CD4-positive, alpha-beta T cell treated with Interleukin-10 for 1 hour (primary cell): ENCODE results near the gene LAX1.

Source experiments
- DNase-seq: peaks from one replicate; pipeline ENCODE4 v3.0.0-alpha.2; 2020

The LAX1 gene

DNA sequence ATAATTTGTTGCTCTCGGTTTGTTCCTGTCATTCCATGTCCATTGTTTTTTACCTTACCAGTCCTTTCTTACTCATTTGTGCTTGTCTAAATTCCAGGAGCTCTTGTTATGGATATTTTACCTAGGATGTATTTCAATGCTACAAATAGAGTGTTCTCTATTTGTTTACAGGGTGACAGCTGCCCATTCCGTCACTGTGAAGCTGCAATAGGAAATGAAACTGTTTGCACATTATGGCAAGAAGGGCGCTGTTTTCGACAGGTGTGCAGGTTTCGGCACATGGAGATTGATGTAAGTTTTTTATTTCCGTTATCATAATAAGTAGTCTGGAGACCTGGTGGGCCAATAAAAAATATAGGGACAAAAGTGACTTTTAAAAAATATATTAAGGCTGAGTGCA, 53.4 kb downstream of the LAX1 start:
- DNase-seq = no peak

DNA sequence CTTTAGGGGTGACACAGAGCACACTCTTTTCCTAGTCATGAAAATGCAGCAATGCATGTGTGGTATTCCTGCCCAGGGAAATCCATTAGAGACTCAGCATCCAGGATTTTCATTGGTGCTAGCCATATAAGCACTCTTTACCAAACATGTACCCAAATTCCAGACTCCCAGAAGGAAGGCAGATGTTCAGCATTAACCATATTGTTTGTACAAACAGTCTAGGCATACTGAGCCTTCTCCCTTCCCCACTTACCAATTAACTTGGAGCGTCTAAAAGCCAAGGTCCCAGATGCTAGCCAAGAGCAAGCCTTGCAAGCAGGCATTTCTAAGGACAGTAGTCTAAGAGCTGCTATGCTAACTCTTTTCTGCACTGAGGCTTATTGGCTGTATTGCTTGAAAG, 58.3 kb downstream of the LAX1 start:
- no peak for DNase-seq
